GM21717 (cell line): ENCODE results near the gene INCA1.
A peak's percentile ranks its signal among the peaks of the same experiment; 100 is the strongest.
"Not testable (repeated sequence)": the region's sequence is repeated elsewhere in the genome, so short reads cannot be mapped to it uniquely, and the experiment has no call there.

Experiments used
- ATAC-seq: cut with Tn5 transposase; IDR thresholded peaks from one replicate; pipeline ENCODE4 v1.9.1; 2021; ENCODE audit warnings: mild to moderate bottlenecking, moderate library complexity; ENCODE audit not compliant: unreplicated experiment

Gene INCA1

GRCh38 chr17:4997302-4998026 lies at the start of gene INCA1, which contains the start of gene KIF1C:
Gene INCA1, minus strand, starts transcription at chr17:4997522. Its CDS starts 3,085 bp downstream, at chr17:4994437.
Gene KIF1C, plus strand, starts transcription at chr17:4997950. Its CDS starts 2,297 bp downstream, at chr17:5000247.
- peak; percentile 65 for ATAC-seq

- no peak for ATAC-seq
Observed at GRCh38 chr17:5045496-5045895, 48.2 kb upstream of the INCA1 start.

- no peak for ATAC-seq
Observed at GRCh38 chr17:5044630-5045029, 47.3 kb upstream of the INCA1 start.

- no peak for ATAC-seq
Observed at GRCh38 chr17:5043524-5043923, 46.2 kb upstream of the INCA1 start.

GRCh38 chr17:5042157-5043022 lies 45.1 kb upstream of the INCA1 start:
- no peak for ATAC-seq

GRCh38 chr17:5035315-5035714 lies 38.0 kb upstream of the INCA1 start, which contains the start of gene SLC52A1:
Gene SLC52A1, minus strand, starts transcription at chr17:5035426. Its CDS starts 820 bp downstream, at chr17:5034606.
- no peak for ATAC-seq

GRCh38 chr17:5034651-5035050 lies 37.3 kb upstream of the INCA1 start:
- ATAC-seq = no peak

- no peak for ATAC-seq
Observed at GRCh38 chr17:5034063-5034462, 36.7 kb upstream of the INCA1 start.

GRCh38 chr17:5033352-5034015 lies 36.2 kb upstream of the INCA1 start:
- no peak for ATAC-seq

- ATAC-seq = no peak
Observed at GRCh38 chr17:5032865-5033264, 35.5 kb upstream of the INCA1 start.

GRCh38 chr17:5031365-5032082 lies 34.2 kb upstream of the INCA1 start:
- no peak for ATAC-seq

- ATAC-seq = not testable (repeated sequence)
Observed at GRCh38 chr17:5030168-5030567, 32.8 kb upstream of the INCA1 start.

GRCh38 chr17:5027916-5028315 lies 30.6 kb upstream of the INCA1 start:
- no peak for ATAC-seq

- ATAC-seq = no peak
Observed at GRCh38 chr17:5027299-5027698, 30.0 kb upstream of the INCA1 start.

GRCh38 chr17:5024604-5025003 lies 27.3 kb upstream of the INCA1 start:
- ATAC-seq = no peak

- ATAC-seq = no peak
Observed at GRCh38 chr17:5023588-5024147, 26.3 kb upstream of the INCA1 start.

GRCh38 chr17:5022171-5022711 lies 24.9 kb upstream of the INCA1 start:
- no peak for ATAC-seq

- no peak for ATAC-seq
Observed at GRCh38 chr17:5020502-5021023, 23.2 kb upstream of the INCA1 start.

- no peak for ATAC-seq
Observed at GRCh38 chr17:5019475-5019956, 22.2 kb upstream of the INCA1 start.

- ATAC-seq = no peak
Observed at GRCh38 chr17:5014357-5014756, 17.0 kb upstream of the INCA1 start.
